ENCODE measurements around the gene CCDC85C. TPM values are rescaled to one million over a fixed set of nuclear protein-coding genes. Genes with fewer than 3 reads are reported as not detected.

The CCDC85C gene
- total and polyA plus RNA-seq, 10 of the 15 experiments (the other 5 are each of a cell fraction or from before 2014, with no cell fraction given) = 0.03 to 3.6 (median 1.1) TPM

DNA sequence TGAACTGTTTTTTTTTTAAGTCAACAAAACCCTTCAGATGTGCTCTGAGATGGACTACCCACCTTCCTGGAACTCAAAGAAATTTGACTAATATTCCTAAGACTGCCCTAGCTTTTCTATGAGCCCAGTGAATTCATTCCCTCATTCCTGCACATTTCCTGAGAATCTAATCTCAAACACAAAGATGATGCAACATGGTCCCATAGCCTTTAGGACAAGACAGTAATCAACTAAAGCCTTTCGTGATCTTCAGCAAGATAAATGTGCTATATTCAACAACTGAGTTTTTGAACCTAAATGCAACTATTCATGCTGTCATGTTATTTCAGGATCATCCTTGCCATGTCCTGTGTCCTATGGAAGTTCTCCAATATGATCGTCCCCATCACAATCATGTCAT, 128.3 kb downstream of the CCDC85C start:
- no peak overlapping the region for H3K4me3 ChIP-seq
- DNase-seq (ENCODE audit: low read depth, low spot score) (no peak), FAIRE-seq (no peak), ATAC-seq (no peak)
- H3K27ac ChIP-seq (ENCODE audit: control insufficient read depth, insufficient read depth) = no peak overlapping the region
- ChIA-PET POLR2A (no interaction called here), CTCF (no interaction called here), SMC1A (ENCODE audit: uncharacterized antibody, unreplicated experiment) (interaction anchor here (0.8 kb wide), 1 partner anchor 9 kb away, joined by 3 read pairs; no protein-coding TSS in a partner anchor), RAD21 (ENCODE audit: unreplicated experiment) (no interaction called here)
- peaks cover 4% of the 10 kb centered on the region; the same call in 1 of the 2 replicates for H3K4me1 ChIP-seq (ENCODE audit: control insufficient read depth, insufficient read depth, low read length)
- H3K79me2 ChIP-seq (ENCODE audit: control insufficient read depth, insufficient read depth, low read length) = peaks cover 79% of the 10 kb centered on the region
- H3K4me2 ChIP-seq (ENCODE audit: control insufficient read depth, insufficient read depth) = no peak overlapping the region
- WGBS (ENCODE audit: insufficient coverage, insufficient replicate concordance, low lambda C conversion rate, missing lambda C conversion rate) = 98% methylated on average over 2 of the region's 2 CpGs
- H3K9ac ChIP-seq (ENCODE audit: control insufficient read depth, insufficient read depth, low read length) = no peak overlapping the region
- intact Hi-C loops (cut with micrococcal nuclease; ENCODE audit: unreplicated experiment) (no loop called here), in situ Hi-C loops (cut with MboI) (no loop called here)
- H4K20me1 ChIP-seq (ENCODE audit: control insufficient read depth, insufficient read depth) = no peaks in the 10 kb centered on the region
- no TSS peak for BruUV-seq (replicated peaks)
- no peaks in the 10 kb centered on the region for H3K27me3 ChIP-seq (replicated peaks in 1 of 2; ENCODE audit: control insufficient read depth in 2 of 2, insufficient read depth in 2 of 2, low read length in 1 of 2)
- no peak overlapping the region for H2AFZ ChIP-seq (ENCODE audit: control insufficient read depth, low read depth, low read length)
- H3K36me3 ChIP-seq (ENCODE audit: control insufficient read depth in 2 of 2, insufficient read depth in 2 of 2, low read length in 1 of 2) = no peaks in the 10 kb centered on the region
- no peaks in the 10 kb centered on the region for H3K9me3 ChIP-seq (replicated peaks; ENCODE audit: control insufficient read depth, insufficient read depth, low read length)
- no peak for TF ChIP-seq ZNF384 (IDR thresholded peaks at IDR 0.05; ENCODE audit: borderline replicate concordance, low read depth, low read length)
- TF ChIP-seq FOXM1 (IDR thresholded peaks at IDR 0.05; ENCODE audit: low read depth, low read length) = no peak
- TF ChIP-seq, protein P1, sequence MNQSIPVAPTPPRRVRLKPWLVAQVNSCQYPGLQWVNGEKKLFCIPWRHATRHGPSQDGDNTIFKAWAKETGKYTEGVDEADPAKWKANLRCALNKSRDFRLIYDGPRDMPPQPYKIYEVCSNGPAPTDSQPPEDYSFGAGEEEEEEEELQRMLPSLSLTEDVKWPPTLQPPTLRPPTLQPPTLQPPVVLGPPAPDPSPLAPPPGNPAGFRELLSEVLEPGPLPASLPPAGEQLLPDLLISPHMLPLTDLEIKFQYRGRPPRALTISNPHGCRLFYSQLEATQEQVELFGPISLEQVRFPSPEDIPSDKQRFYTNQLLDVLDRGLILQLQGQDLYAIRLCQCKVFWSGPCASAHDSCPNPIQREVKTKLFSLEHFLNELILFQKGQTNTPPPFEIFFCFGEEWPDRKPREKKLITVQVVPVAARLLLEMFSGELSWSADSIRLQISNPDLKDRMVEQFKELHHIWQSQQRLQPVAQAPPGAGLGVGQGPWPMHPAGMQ (IDR thresholded peaks at IDR 0.05; ENCODE audit: borderline replicate concordance) = no peak
- TF ChIP-seq, protein P2, sequence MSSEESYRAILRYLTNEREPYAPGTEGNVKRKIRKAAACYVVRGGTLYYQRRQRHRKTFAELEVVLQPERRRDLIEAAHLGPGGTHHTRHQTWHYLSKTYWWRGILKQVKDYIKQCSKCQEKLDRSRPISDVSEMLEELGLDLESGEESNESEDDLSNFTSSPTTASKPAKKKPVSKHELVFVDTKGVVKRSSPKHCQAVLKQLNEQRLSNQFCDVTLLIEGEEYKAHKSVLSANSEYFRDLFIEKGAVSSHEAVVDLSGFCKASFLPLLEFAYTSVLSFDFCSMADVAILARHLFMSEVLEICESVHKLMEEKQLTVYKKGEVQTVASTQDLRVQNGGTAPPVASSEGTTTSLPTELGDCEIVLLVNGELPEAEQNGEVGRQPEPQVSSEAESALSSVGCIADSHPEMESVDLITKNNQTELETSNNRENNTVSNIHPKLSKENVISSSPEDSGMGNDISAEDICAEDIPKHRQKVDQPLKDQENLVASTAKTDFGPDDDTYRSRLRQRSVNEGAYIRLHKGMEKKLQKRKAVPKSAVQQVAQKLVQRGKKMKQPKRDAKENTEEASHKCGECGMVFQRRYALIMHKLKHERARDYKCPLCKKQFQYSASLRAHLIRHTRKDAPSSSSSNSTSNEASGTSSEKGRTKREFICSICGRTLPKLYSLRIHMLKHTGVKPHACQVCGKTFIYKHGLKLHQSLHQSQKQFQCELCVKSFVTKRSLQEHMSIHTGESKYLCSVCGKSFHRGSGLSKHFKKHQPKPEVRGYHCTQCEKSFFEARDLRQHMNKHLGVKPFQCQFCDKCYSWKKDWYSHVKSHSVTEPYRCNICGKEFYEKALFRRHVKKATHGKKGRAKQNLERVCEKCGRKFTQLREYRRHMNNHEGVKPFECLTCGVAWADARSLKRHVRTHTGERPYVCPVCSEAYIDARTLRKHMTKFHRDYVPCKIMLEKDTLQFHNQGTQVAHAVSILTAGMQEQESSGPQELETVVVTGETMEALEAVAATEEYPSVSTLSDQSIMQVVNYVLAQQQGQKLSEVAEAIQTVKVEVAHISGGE (CRISPR knock-in tag; IDR thresholded peaks at IDR 0.05) = no peak
- TF ChIP-seq, protein P3, sequence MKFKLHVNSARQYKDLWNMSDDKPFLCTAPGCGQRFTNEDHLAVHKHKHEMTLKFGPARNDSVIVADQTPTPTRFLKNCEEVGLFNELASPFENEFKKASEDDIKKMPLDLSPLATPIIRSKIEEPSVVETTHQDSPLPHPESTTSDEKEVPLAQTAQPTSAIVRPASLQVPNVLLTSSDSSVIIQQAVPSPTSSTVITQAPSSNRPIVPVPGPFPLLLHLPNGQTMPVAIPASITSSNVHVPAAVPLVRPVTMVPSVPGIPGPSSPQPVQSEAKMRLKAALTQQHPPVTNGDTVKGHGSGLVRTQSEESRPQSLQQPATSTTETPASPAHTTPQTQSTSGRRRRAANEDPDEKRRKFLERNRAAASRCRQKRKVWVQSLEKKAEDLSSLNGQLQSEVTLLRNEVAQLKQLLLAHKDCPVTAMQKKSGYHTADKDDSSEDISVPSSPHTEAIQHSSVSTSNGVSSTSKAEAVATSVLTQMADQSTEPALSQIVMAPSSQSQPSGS (IDR thresholded peaks at IDR 0.05; ENCODE audit: low read length) = no peak
- TF ChIP-seq CREB1 (IDR thresholded peaks at IDR 0.05; ENCODE audit: low read depth) = no peak
- no peak for TF ChIP-seq SUZ12 (IDR thresholded peaks at IDR 0.05; ENCODE audit: unreplicated experiment)
- TF ChIP-seq POLR2AphosphoS2 (IDR thresholded peaks at IDR 0.05; ENCODE audit: low read depth, low read length) = no peak
- TF ChIP-seq, protein P4, sequence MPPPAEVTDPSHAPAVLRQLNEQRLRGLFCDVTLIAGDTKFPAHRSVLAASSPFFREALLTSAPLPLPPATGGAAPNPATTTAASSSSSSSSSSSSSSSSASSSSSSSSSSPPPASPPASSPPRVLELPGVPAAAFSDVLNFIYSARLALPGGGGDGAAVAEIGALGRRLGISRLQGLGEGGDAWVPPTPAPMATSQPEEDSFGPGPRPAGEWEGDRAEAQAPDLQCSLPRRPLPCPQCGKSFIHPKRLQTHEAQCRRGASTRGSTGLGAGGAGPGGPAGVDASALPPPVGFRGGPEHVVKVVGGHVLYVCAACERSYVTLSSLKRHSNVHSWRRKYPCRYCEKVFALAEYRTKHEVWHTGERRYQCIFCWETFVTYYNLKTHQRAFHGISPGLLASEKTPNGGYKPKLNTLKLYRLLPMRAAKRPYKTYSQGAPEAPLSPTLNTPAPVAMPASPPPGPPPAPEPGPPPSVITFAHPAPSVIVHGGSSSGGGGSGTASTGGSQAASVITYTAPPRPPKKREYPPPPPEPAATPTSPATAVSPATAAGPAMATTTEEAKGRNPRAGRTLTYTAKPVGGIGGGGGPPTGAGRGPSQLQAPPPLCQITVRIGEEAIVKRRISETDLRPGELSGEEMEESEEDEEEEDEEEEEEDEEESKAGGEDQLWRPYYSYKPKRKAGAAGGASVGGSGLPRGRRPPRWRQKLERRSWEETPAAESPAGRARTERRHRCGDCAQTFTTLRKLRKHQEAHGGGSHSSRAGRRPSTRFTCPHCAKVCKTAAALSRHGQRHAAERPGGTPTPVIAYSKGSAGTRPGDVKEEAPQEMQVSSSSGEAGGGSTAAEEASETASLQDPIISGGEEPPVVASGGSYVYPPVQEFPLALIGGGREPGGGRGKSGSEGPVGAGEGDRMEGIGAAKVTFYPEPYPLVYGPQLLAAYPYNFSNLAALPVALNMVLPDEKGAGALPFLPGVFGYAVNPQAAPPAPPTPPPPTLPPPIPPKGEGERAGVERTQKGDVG (CRISPR knock-in tag; IDR thresholded peaks at IDR 0.05) = no peak
- TF ChIP-seq MYB (IDR thresholded peaks at IDR 0.05; ENCODE audit: borderline replicate concordance, low read depth, low read length) = no peak
- no peak for TF ChIP-seq PML (IDR thresholded peaks at IDR 0.05; ENCODE audit: low read length)
- TF ChIP-seq YBX1 (IDR thresholded peaks at IDR 0.05) = no peak
- TF ChIP-seq GATAD2B (conservative IDR thresholded peaks at IDR 0.05; ENCODE audit: low read depth) = no peak
- no peak for TF ChIP-seq SREBF2 (IDR thresholded peaks at IDR 0.05; ENCODE audit: low read length)
- TF ChIP-seq IKZF2 (IDR thresholded peaks at IDR 0.05) = no peak
- no peak for TF ChIP-seq TCF3 (IDR thresholded peaks at IDR 0.05; ENCODE audit: borderline replicate concordance, insufficient read depth, low read depth, low read length)
- no peak for TF ChIP-seq RBBP5 (conservative IDR thresholded peaks at IDR 0.05)

All from GM12878 (cell line).